Measurements from ENCODE around the gene RPRD1B. TPM values are rescaled to one million over a fixed set of nuclear protein-coding genes. Genes with fewer than 3 reads are reported as not detected.

RPRD1B gene
- total RNA-seq, 1 donor from 2014 or later, result 17.7 TPM

DNA sequence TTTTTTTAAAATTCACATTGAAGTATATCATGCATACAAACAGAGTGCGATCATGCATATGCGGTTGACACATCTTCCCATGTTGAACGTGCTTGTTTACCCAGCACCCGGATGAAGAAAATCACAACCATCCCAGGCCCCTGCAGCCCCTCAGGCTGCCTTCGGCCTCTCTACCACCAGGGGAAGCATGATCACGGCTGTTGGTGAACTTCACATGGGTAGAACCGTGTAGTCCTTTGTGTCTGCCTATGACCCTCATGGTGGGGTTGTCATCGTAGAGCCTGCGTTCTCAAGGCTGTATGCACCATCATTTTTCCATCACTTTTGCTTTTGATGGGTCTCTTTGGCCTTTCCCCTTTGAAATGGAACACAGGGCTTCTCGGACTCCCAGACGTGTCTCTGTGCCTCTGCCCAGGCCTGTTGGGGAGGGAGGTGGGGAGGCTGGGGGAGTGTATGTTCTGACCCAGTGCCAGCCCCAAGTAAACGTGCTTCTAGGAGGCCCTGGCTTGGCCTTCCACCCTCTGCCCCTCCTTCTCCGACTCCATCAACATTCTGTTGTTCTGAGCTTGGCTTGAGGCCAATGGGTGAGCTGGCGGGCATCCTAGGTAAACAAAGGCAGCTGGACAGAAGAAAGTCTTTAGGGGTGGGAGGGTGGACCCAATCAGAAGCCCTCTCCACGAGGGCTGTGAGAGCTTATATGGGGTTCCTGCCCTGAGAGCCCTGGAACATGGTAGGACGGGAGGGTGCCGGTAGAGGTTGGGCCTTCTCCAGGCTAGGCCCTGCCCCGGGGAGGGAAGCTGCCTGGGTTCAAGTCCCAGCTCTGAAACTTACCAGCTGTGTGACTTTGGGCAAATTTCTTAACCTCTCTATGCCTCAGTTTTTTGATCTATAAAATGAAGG, 91.9 kb downstream of the RPRD1B start:
- peak; percentile 89 for DNase-seq

DNA sequence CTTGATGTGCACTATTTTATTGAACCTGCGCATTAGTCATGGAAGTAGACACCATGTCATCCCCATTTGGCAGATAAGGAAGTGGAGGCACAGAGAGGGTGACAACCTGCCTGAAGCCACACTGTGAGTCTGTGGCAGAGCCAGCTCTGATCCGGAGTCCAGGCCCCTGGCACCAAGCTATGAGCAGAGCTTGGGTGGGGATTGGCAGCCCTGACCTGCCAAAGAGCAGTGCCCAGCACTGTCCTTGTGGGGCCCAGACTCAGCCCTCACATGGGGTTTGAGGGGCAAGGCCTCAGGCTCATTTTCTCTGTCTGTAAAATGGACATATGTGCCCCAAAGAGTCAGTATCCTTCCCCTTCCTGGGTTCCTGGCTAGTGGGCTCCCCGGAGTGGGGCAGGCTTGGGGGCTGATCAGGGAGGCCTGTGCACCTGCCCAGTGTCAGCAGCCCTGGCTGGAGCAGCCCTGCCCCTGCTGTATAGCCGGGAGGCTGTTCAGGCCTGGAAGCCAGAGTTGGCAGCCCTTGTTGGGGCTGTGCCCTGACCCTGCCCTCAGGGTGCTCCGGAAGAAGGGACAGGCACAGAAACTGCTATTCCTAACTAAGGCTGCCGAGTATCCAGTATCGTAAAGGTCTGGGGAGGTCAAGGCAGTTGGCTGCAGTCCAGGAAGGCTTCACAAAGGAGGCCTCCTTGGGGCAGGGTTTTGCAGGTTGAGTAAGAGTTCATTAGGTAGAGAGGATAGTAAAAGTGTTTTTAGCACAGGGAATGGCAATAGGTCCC, 92.8 kb downstream of the RPRD1B start:
- DNase-seq, result peak; percentile 41

DNA sequence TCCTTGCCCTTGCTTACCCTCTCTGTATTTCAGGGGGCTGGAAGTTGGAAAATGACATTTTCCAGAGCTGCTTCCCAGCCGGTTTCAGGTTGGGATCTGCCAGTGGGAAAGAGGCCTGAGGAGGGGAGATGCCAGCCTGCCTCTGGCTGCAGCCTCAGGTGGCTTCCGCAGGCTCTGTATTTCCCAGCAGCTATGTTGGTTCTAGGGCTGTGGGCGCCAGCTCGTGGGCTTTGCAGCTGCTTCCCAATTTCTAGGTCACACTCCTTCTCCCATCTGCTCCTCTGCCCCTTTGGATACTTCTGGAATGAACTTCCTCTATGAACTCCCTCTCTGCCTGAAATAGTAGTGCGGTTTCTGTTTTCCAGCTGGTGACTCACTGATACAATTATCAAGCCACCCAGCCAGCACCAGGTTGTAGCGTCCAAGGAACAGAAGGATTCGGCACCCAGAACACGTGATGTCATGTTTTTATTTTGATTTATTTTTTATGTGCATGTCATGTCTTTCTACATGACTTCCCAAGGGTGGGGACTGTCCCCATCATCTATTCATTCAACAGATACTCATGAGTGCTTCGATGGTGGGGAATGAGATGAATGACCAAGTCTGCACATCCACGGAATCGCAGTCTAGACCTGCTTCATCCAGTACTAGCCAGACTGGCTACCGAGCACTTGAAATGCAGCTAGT, 93.5 kb downstream of the RPRD1B start:
- peak; percentile 88 for DNase-seq

DNA sequence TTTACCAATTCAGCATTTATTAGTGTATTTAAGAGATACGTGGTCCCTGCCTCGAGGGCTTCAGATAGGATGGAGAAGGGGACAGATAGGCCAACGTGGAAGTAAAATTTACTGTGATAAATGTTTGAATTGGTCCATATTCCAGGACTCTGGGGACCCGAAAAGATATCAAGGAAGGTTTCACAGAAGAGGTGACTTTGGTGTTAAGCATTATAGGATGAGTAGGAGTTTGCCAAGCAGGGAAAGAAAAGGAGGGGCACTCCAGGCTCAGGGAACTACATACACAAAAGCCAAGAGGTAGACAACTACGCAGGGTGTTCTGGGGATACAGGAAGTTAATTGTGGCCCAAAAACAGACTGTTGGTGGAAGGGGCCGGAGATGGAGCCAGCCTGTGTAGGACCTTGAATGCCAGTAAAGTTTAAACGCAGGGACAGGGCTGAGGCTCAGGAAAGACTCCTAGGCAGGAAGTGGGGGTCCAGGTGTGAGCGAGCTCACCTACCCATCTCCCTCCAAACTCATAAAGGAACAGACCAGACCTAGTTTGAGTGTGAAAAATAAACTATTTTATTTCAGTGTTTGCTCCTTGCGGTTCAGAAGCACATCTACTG, 94.5 kb downstream of the RPRD1B start:
- DNase-seq, result peak; percentile 18

DNA sequence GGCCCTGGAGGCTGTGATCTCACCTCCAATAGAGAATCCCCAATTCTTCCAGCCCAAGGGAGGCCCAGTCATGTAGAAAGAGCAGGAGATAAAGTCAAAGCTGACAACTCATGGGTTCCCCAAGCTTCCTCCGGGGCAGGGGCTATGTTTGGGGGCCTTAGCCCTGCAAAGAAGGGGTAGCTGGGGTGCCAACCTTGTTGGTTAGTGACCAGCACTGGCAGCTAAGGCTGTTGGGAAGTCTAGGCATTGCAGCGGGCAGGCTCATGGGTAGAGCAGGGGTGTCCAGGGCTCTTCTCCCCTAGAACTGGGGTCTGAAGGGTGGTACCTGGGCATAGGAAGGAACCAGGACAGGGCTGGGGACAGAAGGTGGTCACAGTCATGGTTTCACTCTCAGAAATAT, 95.1 kb downstream of the RPRD1B start:
- no peak for DNase-seq

DNA sequence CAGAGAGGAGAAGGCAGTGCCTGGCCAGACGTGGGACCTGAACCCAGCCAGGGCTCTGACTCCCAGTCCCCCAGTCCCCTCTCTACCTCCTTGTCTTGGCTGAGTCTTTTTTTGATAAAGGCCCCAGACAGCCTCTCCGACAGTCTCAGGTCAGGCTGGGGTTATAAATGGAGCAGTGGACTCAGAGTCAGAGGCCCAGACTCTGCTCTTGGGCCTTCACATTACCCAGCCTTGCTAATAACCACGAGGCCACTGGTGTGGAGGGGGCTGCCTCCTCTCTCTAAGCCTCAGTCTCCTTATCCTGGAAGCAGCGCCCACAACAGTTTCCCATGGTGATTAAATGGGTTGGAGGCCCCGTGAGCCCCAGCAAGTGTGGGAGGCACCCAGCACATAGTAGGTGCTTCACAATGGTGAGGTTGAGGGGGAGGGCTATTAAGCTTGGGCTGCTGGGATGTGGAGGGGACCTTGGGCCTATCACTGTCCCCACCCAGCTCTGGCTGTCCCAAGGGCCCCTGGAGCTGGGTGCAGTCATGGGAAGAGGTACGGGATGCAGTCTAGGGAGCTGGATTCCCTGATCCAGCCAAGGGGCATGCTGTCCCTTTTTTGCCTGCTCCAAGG, 95.8 kb downstream of the RPRD1B start:
- peak; percentile 5 for DNase-seq

GRCh38 chr20:38129893-38130609, 96.5 kb downstream of the RPRD1B start:
- DNase-seq, result peak; percentile 2

DNA sequence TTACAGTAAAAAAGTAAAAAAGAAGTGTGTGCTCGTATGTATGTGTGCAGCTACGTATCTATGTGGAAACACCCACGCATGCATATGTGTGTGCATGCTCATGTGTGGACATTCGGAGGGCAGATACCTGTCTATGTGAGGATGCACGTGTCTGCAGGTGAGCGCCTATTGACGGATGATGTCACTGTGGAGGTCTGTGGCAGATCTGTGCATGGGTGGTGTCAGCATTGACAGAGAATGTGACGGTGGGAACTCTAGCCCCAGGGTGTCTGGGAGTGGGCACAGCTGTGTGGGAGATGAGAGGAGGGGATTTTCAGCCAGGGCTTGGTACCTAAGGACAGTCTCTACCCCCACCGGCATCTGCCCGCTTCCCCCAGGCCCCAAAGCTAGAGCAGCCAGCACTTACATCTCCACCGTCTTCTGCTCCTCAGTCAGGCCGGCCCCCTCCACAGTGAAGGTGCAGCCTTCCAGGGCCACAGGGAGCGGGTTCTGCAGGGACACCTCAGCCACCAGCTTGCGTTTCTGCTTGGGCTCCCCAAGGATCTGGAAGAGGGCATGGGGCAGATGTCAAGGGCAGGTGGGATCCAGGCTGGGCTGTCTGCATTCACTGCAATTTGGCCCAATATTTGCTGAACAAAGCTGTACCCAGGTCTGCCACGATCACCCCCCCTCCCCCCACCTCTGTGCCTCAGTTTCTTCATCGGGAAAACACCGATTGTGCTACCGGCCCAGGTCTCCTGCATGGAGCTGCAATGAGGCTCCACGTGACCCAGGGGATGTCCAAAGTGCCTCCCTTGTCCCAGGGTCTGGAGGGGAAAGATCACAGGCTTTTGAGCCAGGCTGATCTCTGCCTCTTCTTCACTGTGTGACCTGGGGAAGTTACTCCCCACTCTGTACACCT, 97.4 kb downstream of the RPRD1B start:
- peak; percentile 5 for DNase-seq

DNA sequence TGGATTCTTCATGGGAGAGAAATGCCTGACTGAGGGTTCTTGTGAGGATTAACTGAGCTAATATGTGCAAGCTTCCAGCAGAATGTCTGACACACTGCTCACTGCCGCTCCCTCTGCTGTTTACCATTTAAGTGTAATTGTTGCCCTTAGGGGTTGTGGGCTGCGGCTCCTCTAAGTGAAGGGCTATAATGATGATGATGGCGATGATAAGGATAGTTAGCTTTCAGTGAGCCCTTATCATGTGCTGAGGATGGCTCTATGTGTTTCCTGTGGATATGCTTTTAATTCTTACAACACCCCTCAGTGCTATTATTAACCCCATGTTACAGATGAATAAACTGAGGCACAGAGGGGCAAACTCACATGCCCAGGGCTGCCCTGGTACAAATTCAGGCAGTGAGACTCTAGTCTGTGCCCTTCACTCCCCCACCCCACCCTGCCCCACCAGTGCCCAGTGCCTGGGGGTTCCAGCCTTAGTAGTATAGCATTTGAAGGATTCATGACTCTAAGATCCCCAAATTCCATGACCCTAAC, 98.1 kb downstream of the RPRD1B start:
- DNase-seq, result peak; percentile 6

DNA sequence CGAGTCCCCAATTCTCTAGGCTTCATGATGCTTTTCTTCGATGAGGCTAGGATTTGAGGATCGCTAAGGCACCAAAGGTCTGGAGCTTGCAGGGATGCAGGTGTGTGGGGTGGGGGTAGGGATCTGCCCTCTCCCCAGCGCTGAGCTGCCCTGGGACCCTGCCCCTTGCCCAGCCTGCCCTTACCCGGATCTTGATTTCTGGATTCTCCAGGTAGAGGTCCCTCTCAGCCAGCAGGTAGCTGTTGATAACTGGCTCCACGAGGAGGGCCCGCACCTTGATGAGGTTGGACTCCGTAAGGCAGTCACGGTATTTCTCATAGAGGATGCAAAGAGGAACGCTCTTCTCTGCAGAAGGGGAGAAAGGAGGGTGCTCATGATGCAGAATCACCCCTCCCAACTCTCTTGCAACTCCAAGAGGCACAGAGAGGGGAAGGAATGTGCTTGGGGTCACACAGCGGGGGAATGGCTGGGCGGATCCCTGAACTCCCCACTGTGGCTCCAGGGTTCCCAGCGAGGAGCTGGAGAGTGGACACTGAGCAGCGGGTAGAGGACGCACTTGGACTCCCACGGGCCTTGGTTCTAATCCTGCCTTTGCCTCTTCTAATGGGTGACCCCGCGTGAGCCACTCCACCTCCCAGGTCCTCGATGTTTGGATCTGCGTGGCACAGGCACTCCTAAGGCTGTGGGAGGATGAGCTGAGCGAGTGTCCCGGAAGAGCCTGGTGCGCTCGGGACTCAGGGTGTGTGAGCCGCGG, 98.8 kb downstream of the RPRD1B start:
- DNase-seq, result peak; percentile 4

- peak; percentile 18 for DNase-seq
These were observed 99.5 kb downstream of the RPRD1B start for GRCh38 chr20:38132910-38133501.

GRCh38 chr20:38133680-38134426, 100.3 kb downstream of the RPRD1B start:
- peak; percentile 19 for DNase-seq

GRCh38 chr20:38134427-38135270, 101.1 kb downstream of the RPRD1B start:
- DNase-seq, result peak; percentile 91

DNA sequence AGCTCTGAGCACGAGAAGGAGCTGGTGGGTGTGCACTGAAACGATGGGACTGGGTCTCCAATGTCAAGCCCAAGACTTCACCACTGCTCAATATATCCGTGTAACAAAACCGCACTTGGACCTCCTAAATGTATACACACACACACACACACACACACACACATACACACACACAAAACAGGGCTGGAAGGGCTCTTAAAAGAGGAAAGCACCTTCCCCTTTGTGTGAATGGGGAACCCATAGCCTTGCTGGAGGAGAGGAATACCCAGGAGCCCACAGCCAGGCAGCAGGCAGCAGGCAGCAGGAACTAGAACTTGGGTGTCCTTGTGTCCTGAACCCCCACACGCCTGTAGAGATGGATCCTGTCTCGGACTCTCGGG, 101.7 kb downstream of the RPRD1B start:
- DNase-seq, result no peak

DNA sequence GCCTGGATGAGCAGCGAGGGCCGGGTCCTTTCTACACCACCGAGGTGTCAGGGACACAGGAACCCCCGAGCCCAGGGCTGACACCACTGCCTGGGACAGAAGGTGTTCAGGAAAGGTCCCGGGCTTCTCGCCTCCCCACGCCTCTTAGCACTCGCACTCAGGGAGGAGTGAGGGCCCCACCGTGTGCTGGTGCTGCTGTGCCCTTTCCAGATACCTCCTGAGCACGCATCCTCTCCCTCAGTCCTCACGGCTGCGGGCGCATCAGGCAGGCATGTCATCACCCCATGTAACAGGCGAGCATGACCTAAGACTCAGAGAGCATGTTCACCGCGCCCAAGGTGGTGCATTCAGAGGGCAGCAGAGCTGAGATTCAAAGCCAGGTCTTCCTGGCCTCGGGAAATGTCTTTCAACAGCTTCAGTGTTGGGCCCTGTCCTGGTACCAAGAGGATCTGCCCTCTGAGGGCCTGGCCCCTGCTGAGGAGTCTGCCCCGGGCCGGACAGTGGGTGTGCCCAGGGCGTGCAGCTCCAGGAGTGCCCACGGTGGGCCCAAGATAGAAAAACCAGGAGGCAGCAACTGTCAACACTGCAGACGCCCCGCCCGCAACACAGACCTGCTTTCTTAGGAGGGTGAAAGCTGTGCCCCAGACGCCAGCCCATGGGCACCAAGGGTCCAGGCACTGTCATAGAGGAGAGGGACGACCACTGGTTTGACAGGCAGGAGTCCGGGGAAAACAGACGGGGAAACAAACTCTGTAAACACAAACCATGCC, 102.3 kb downstream of the RPRD1B start:
- peak; percentile 36 for DNase-seq
